GM23338 (cell line): ENCODE measurements around the gene HIF1AN.

Experiments
- NANOG ChIP-seq: IDR thresholded peaks from 2 replicates; pipeline ENCODE4 v1.6.1; 2016; ENCODE audit warnings: antibody characterized with exemption, borderline replicate concordance
- POLR2AphosphoS5 ChIP-seq: IDR thresholded peaks from 2 replicates; pipeline ENCODE4 v1.6.1; 2016; ENCODE audit warnings: antibody characterized with exemption, low read depth
- TF ChIP-seq, protein P1 (sequence below), 2 experiments: fragments of 200-600 bp in 1 of 2; sonication (generic) in 1 of 2; conservative IDR thresholded peaks; 2 replicates each; pipeline versions ENCODE4 v1.5.1 to v1.6.1; 2016 to 2017; ENCODE audit warnings: antibody characterized with exemption in 2 of 2, low read depth in 2 of 2, mild to moderate bottlenecking in 2 of 2, moderate library complexity in 1 of 2
- TF ChIP-seq, protein P2 (sequence below): IDR thresholded peaks from one replicate; pipeline ENCODE4 v1.6.1; 2018; ENCODE audit warnings: antibody characterized with exemption; ENCODE audit not compliant: unreplicated experiment
- TF ChIP-seq, protein P3 (sequence below): IDR thresholded peaks from 2 replicates; pipeline ENCODE4 v1.6.1; 2016; ENCODE audit warnings: antibody characterized with exemption

DNA sequence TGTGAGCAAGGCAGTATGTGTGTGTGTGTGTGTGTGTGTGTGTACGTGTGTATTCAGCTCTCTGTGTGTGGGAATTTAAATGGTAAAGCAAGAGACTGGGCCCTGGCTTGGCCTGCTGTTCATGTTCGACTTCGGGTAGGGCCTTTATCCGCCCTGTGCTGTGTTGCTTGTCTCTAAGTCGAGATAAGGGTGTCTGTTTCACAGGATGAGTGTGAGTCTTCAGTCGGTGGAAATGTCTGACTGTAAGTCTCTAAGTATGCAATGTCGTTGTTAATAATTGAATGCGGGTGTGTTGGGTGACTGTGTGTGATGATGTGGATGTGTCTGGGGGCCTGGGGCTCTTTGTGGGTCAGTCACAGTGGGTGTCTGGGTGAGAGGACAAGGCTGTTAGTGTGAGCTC is 34.8 kb downstream of the HIF1AN start:
- TF ChIP-seq POLR2AphosphoS5 (no peak), NANOG (no peak)
- TF ChIP-seq, protein P1, sequence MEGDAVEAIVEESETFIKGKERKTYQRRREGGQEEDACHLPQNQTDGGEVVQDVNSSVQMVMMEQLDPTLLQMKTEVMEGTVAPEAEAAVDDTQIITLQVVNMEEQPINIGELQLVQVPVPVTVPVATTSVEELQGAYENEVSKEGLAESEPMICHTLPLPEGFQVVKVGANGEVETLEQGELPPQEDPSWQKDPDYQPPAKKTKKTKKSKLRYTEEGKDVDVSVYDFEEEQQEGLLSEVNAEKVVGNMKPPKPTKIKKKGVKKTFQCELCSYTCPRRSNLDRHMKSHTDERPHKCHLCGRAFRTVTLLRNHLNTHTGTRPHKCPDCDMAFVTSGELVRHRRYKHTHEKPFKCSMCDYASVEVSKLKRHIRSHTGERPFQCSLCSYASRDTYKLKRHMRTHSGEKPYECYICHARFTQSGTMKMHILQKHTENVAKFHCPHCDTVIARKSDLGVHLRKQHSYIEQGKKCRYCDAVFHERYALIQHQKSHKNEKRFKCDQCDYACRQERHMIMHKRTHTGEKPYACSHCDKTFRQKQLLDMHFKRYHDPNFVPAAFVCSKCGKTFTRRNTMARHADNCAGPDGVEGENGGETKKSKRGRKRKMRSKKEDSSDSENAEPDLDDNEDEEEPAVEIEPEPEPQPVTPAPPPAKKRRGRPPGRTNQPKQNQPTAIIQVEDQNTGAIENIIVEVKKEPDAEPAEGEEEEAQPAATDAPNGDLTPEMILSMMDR (conservative IDR thresholded peaks at IDR 0.05; ENCODE audit: low read depth in 2 of 2): no peak
- TF ChIP-seq, protein P2, sequence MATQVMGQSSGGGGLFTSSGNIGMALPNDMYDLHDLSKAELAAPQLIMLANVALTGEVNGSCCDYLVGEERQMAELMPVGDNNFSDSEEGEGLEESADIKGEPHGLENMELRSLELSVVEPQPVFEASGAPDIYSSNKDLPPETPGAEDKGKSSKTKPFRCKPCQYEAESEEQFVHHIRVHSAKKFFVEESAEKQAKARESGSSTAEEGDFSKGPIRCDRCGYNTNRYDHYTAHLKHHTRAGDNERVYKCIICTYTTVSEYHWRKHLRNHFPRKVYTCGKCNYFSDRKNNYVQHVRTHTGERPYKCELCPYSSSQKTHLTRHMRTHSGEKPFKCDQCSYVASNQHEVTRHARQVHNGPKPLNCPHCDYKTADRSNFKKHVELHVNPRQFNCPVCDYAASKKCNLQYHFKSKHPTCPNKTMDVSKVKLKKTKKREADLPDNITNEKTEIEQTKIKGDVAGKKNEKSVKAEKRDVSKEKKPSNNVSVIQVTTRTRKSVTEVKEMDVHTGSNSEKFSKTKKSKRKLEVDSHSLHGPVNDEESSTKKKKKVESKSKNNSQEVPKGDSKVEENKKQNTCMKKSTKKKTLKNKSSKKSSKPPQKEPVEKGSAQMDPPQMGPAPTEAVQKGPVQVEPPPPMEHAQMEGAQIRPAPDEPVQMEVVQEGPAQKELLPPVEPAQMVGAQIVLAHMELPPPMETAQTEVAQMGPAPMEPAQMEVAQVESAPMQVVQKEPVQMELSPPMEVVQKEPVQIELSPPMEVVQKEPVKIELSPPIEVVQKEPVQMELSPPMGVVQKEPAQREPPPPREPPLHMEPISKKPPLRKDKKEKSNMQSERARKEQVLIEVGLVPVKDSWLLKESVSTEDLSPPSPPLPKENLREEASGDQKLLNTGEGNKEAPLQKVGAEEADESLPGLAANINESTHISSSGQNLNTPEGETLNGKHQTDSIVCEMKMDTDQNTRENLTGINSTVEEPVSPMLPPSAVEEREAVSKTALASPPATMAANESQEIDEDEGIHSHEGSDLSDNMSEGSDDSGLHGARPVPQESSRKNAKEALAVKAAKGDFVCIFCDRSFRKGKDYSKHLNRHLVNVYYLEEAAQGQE: no peak
- TF ChIP-seq, protein P3, sequence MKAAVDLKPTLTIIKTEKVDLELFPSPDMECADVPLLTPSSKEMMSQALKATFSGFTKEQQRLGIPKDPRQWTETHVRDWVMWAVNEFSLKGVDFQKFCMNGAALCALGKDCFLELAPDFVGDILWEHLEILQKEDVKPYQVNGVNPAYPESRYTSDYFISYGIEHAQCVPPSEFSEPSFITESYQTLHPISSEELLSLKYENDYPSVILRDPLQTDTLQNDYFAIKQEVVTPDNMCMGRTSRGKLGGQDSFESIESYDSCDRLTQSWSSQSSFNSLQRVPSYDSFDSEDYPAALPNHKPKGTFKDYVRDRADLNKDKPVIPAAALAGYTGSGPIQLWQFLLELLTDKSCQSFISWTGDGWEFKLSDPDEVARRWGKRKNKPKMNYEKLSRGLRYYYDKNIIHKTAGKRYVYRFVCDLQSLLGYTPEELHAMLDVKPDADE: no peak
